B cell (primary cell): ENCODE results near the gene SYT14. TPM values are rescaled to one million over a fixed set of nuclear protein-coding genes. Genes with fewer than 3 reads are reported as not detected.
"Not testable (repeated sequence)": the region's sequence is repeated elsewhere in the genome, so short reads cannot be mapped to it uniquely, and the experiment has no call there.

Experiments used
- ATAC-seq: fragments of 200-7000 bp; cut with Tn5 transposase; one replicate; pipeline ENCODE4 v1.10.0; 2021; ENCODE audit warnings: low read depth, mild to moderate bottlenecking, moderate number of reproducible peaks, moderate library complexity
- CTCF ChIA-PET: fragments of 350-600 bp; sonication (Branson Sonifier 250); formaldehyde crosslinking; loops from one replicate; lab custom pipeline; 2021; ENCODE audit warnings: antibody characterized with exemption, inconsistent platforms; lab: Charles Lee
- POLR2A ChIA-PET: fragments of 350-600 bp; sonication (Branson Sonifier 250); formaldehyde crosslinking; loops from one replicate; lab custom pipeline; 2021; ENCODE audit warnings: antibody characterized with exemption; lab: Charles Lee
- DNase-seq: peaks from one replicate; pipeline ENCODE4 v3.0.0; 2013
- H2AFZ ChIP-seq: 2 replicates; pipeline ENCODE4 v1.6.1; 2012; ENCODE audit warnings: mild to moderate bottlenecking, low read depth, low read length; ENCODE audit not compliant: insufficient read depth, poor library complexity, severe bottlenecking
- H3K27ac ChIP-seq, 2 donors: 1 replicate in 1 of 2; 2 replicates in 1 of 2; pipeline ENCODE4 v1.5.1; 2012 to 2013; ENCODE audit warnings: low read length in 2 of 2, mild to moderate bottlenecking in 2 of 2, moderate library complexity in 1 of 2
- H3K27me3 ChIP-seq, 4 experiments: fragments of 200-600 bp in 1 of 4; sonication (generic) in 1 of 4; replicated peaks in 1 of 4; 1 replicate in 2 of 4; 2 replicates in 2 of 4; pipeline versions ENCODE4 v1.6.1 to v1.7.0; 2013 to 2016; ENCODE audit warnings: low read length in 3 of 4, mild to moderate bottlenecking in 2 of 4, mixed read lengths in 1 of 4, moderate library complexity in 1 of 4; ENCODE audit not compliant: insufficient read depth in 4 of 4, control insufficient read depth in 3 of 4; ENCODE audit errors: control extremely low read depth in 1 of 4
- H3K36me3 ChIP-seq, 2 experiments: replicated peaks in 1 of 2; 1 replicate in 1 of 2; 2 replicates in 1 of 2; pipeline versions ENCODE4 v1.6.1 to v1.7.1; 2013; ENCODE audit warnings: low read length in 1 of 2; ENCODE audit not compliant: insufficient read depth in 2 of 2, control insufficient read depth in 1 of 2; ENCODE audit errors: control extremely low read depth in 1 of 2, extremely low read depth in 1 of 2
- H3K4me1 ChIP-seq, 2 donors: fragments of 200-600 bp in 1 of 2; sonication (generic) in 1 of 2; 1 replicate in 1 of 2; 2 replicates in 1 of 2; pipeline versions ENCODE4 v1.5.1 to v1.6.1; 2013 to 2017; ENCODE audit warnings: low read length in 2 of 2; ENCODE audit not compliant: control insufficient read depth in 2 of 2, insufficient read depth in 2 of 2
- H3K4me2 ChIP-seq: replicated peaks from 2 replicates; pipeline ENCODE3; 2012; ENCODE audit warnings: mild to moderate bottlenecking, low read depth, low read length; ENCODE audit not compliant: poor library complexity, severe bottlenecking
- H3K4me3 ChIP-seq, 5 experiments: fragments of 200-600 bp in 1 of 5; sonication (generic) in 1 of 5; 1 replicate in 3 of 5; 2 replicates in 2 of 5; pipeline versions ENCODE4 v1.5.1 to v1.7.0; 2011 to 2016; ENCODE audit warnings: low read length in 4 of 5, mild to moderate bottlenecking in 4 of 5, low read depth in 2 of 5, control low read depth in 1 of 5, moderate library complexity in 1 of 5; ENCODE audit not compliant: insufficient read depth in 1 of 5; ENCODE audit errors: control extremely low read depth in 1 of 5, extremely low read depth in 1 of 5
- H3K79me2 ChIP-seq: fragments of 200-600 bp; sonication (generic); one replicate; pipeline ENCODE4 v1.6.0; 2016; ENCODE audit warnings: low read length; ENCODE audit not compliant: control insufficient read depth, insufficient read depth
- H3K9ac ChIP-seq: fragments of 200-600 bp; sonication (generic); 2 replicates; pipeline ENCODE4 v1.6.1; 2017; ENCODE audit warnings: mild to moderate bottlenecking, low read length, moderate library complexity
- H3K9me3 ChIP-seq, 3 donors: one replicate each; pipeline versions ENCODE4 v1.6.1 to v1.7.1; 2013; ENCODE audit warnings: low read length in 2 of 3; ENCODE audit not compliant: control insufficient read depth in 2 of 3, insufficient read depth in 1 of 3; ENCODE audit errors: control extremely low read depth in 1 of 3
- H4K20me1 ChIP-seq: 2 replicates; pipeline ENCODE4 v1.6.0; 2012; ENCODE audit warnings: mild to moderate bottlenecking, low read length; ENCODE audit not compliant: insufficient read depth, control insufficient read depth, poor library complexity, severe bottlenecking
- H3K27ac Mint-ChIP-seq: one replicate; pipeline ENCODE4 v1.8.0; 2021; ENCODE audit warnings: mixed read lengths
- H3K27me3 Mint-ChIP-seq: one replicate; pipeline ENCODE4 v1.8.0; 2021; ENCODE audit warnings: mixed read lengths
- H3K4me1 Mint-ChIP-seq: one replicate; pipeline ENCODE4 v1.8.0; 2021; ENCODE audit warnings: mixed read lengths
- H3K4me3 Mint-ChIP-seq: one replicate; pipeline ENCODE4 v1.8.0; 2021; ENCODE audit warnings: mixed read lengths
- H3K9me3 Mint-ChIP-seq: one replicate; pipeline ENCODE4 v1.8.0; 2022; ENCODE audit warnings: mixed read lengths; ENCODE audit not compliant: insufficient read depth
- EZH2 ChIP-seq: IDR thresholded peaks from 2 replicates; pipeline ENCODE4 v1.6.1; 2012; ENCODE audit warnings: borderline replicate concordance, low read depth, mild to moderate bottlenecking, moderate library complexity, low read length; ENCODE audit not compliant: insufficient read depth, poor library complexity, severe bottlenecking
- WGBS: methylation state at CpG from one replicate; pipeline ENCODE4 v1.1.5; 2013; ENCODE audit warnings: missing lambda C conversion rate; ENCODE audit not compliant: insufficient coverage; 5-methylcytosine and 5-hydroxymethylcytosine counted together
- intact Hi-C: fragments of 100-400 bp; cut with micrococcal nuclease; formaldehyde crosslinking; loops from one replicate; pipeline ENCODE4 v1.10.0; 2022
- polyA plus RNA-seq: library from polyadenylated mRNA; depleted of rRNA; stranded (reverse); fragments of >200 nt; gene quantifications from 2 replicates; pipeline ENCODE4 v1.2.3, GENCODE V29; 2012
- total RNA-seq, 2 donors: library from RNA; stranded (reverse); fragments of 120-200 nt in 1 of 2; gene quantifications; 1 replicate in 1 of 2; 2 replicates in 1 of 2; pipeline versions ENCODE4 v1.2.3 to v1.2.4, GENCODE V29; 2013 to 2022
- TF ChIP-seq, protein P1 (sequence below): fragments of 200-600 bp; IDR thresholded peaks from one replicate; pipeline ENCODE4 v1.8.0; 2022; ENCODE audit warnings: antibody characterized with exemption, mild to moderate bottlenecking

Gene SYT14
- total and polyA plus RNA-seq, 2 donors (not counting 1 experiment from before 2014, with no cell fraction given) = not detected

DNA sequence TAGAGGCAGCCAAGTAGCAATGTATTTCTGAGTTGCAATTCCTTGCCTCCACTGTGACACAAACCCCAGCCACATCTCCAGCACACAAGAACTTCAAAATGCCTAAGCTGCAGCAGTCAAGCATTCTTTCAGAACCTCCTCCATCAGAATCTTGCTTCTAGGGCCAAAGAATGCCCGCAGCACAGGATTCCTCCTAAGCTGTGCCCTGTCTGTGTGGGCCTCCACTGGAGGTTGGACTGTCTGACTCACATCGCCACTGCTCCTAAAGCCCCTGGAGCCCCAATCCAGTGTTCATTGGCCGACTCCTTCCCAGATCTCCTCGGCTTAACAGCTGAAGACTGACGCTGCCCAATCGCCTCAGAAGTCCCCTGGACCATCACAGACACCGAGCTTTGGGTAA is 251.4 kb downstream of the SYT14 start:
- Mint-ChIP-seq H3K9me3 (no peaks in the 10 kb centered on the region), H3K4me1 (no peaks in the 10 kb centered on the region), H3K4me3 (no peak overlapping the region), H3K27ac (no peak overlapping the region), H3K27me3 (peaks cover 3% of the 10 kb centered on the region)
- H3K27ac ChIP-seq = no peak overlapping the region
- no peak overlapping the region for H3K4me2 ChIP-seq
- no peak for ATAC-seq
- TF ChIP-seq EZH2 = no peak
- TF ChIP-seq, protein P1, sequence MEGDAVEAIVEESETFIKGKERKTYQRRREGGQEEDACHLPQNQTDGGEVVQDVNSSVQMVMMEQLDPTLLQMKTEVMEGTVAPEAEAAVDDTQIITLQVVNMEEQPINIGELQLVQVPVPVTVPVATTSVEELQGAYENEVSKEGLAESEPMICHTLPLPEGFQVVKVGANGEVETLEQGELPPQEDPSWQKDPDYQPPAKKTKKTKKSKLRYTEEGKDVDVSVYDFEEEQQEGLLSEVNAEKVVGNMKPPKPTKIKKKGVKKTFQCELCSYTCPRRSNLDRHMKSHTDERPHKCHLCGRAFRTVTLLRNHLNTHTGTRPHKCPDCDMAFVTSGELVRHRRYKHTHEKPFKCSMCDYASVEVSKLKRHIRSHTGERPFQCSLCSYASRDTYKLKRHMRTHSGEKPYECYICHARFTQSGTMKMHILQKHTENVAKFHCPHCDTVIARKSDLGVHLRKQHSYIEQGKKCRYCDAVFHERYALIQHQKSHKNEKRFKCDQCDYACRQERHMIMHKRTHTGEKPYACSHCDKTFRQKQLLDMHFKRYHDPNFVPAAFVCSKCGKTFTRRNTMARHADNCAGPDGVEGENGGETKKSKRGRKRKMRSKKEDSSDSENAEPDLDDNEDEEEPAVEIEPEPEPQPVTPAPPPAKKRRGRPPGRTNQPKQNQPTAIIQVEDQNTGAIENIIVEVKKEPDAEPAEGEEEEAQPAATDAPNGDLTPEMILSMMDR = no peak
- no peaks in the 10 kb centered on the region for H3K36me3 ChIP-seq
- no peaks in the 10 kb centered on the region for H4K20me1 ChIP-seq
- H3K27me3 ChIP-seq = no peaks in the 10 kb centered on the region
- H3K4me1 ChIP-seq = no peaks in the 10 kb centered on the region
- no peak overlapping the region for H2AFZ ChIP-seq
- no peaks in the 10 kb centered on the region for H3K9me3 ChIP-seq
- POLR2A ChIA-PET = no interaction called here
- no peak overlapping the region for H3K9ac ChIP-seq
- H3K4me3 ChIP-seq = no peak overlapping the region
- no peaks in the 10 kb centered on the region for H3K79me2 ChIP-seq
- intact Hi-C loops = no loop called here
- no peak for DNase-seq
- 83% methylated on average over 7 of the region's 7 CpGs for WGBS
- CTCF ChIA-PET = no interaction called here

DNA sequence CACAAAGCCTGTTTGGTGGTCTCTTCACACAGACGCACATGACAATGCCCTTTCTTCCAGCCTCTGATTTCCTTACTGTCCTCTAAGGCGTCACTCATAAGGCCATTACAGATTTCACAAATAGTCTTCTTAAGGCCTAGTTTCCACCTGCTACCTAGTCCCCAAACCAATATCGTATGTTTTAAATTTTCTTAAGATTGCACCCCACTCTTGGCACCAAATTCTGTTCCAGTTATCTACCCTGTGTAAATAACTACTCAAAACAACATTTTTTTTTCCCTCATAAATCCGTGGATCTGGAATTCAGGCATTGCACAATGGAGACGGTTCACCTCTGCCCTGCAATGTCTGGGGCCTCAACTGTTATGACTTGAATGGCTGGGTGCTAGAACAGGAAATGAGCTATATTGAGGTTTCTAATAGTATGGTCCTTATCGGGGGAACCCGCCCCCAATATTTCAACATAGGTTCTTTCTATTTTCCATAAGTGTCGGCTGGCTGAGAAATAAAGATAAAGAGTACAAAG is 257.7 kb downstream of the SYT14 start:
- H4K20me1 ChIP-seq = no peaks in the 10 kb centered on the region
- H3K9me3 ChIP-seq = peaks cover 1 to 7% (median 5%) of the 10 kb centered on the region in 3 donors
- intact Hi-C loops = no loop called here
- CTCF ChIA-PET = no interaction called here
- ATAC-seq = no peak
- POLR2A ChIA-PET = no interaction called here
- no peak for TF ChIP-seq EZH2
- TF ChIP-seq, protein P1 = no peak
- H2AFZ ChIP-seq = no peak overlapping the region
- no peaks in the 10 kb centered on the region for H3K27me3 ChIP-seq
- no peaks in the 10 kb centered on the region for H3K4me1 Mint-ChIP-seq
- H3K4me2 ChIP-seq = no peak overlapping the region
- H3K27ac ChIP-seq = no peak overlapping the region
- no peak overlapping the region for H3K4me3 ChIP-seq
- 98% methylated on average over 4 of the region's 8 CpGs for WGBS
- no peaks in the 10 kb centered on the region for H3K9me3 Mint-ChIP-seq
- no peak overlapping the region for H3K4me3 Mint-ChIP-seq
- no peaks in the 10 kb centered on the region for H3K36me3 ChIP-seq
- H3K27me3 Mint-ChIP-seq = no peaks in the 10 kb centered on the region
- no peaks in the 10 kb centered on the region for H3K79me2 ChIP-seq
- no peak overlapping the region for H3K27ac Mint-ChIP-seq
- no peak overlapping the region for H3K9ac ChIP-seq
- DNase-seq = no peak
- no peaks in the 10 kb centered on the region for H3K4me1 ChIP-seq

GRCh38 chr1:210196266-210196665 is 258.2 kb downstream of the SYT14 start:
- H3K4me1 ChIP-seq, H4K20me1 ChIP-seq, H3K4me3 Mint-ChIP-seq, H3K79me2 ChIP-seq, H3K4me3 ChIP-seq, DNase-seq, H3K27ac ChIP-seq, H3K9me3 ChIP-seq, CTCF ChIA-PET, H3K27me3 Mint-ChIP-seq, H3K4me2 ChIP-seq, intact Hi-C loops, H3K9ac ChIP-seq, H3K4me1 Mint-ChIP-seq, H3K36me3 ChIP-seq, H3K27ac Mint-ChIP-seq, H2AFZ ChIP-seq, POLR2A ChIA-PET, H3K27me3 ChIP-seq, H3K9me3 Mint-ChIP-seq, ATAC-seq: not testable (repeated sequence)
- 80% methylated on average over 1 of the region's 5 CpGs for WGBS
